Neural progenitor cell (in vitro differentiated cells): Measurements from ENCODE around the gene PPIA. TPM values are rescaled to one million over a fixed set of nuclear protein-coding genes. Genes with fewer than 3 reads are reported as not detected.

Source experiments
- DNase-seq: peaks from one replicate; pipeline ENCODE4 v3.0.0-alpha.2; 2016; ENCODE audit warnings: low spot score
- H2AFZ ChIP-seq: fragments of 200-600 bp; sonication (generic); replicated peaks from 2 replicates; pipeline ENCODE4 v1.6.1; 2016; ENCODE audit warnings: antibody characterized with exemption
- H3F3A ChIP-seq: fragments of 200-600 bp; sonication (generic); 2 replicates; pipeline ENCODE4 v1.6.1; 2016; ENCODE audit warnings: antibody characterized with exemption, low read depth
- H3K27ac ChIP-seq: fragments of 200-600 bp; sonication (generic); 2 replicates; pipeline ENCODE4 v1.5.1; 2016; ENCODE audit warnings: mild to moderate bottlenecking
- H3K27me3 ChIP-seq: fragments of 200-600 bp; sonication (generic); 2 replicates; pipeline ENCODE4 v1.6.1; 2016; ENCODE audit warnings: mild to moderate bottlenecking, moderate library complexity
- H3K36me3 ChIP-seq: fragments of 200-600 bp; sonication (generic); 2 replicates; pipeline ENCODE4 v1.5.1; 2016
- H3K4me1 ChIP-seq: fragments of 200-600 bp; sonication (generic); 2 replicates; pipeline ENCODE4 v1.6.1; 2016; ENCODE audit warnings: mixed run types
- H3K4me2 ChIP-seq: fragments of 200-600 bp; sonication (generic); 2 replicates; pipeline ENCODE4 v1.6.1; 2016
- H3K4me3 ChIP-seq: fragments of 200-600 bp; sonication (generic); 2 replicates; pipeline ENCODE4 v1.5.1; 2016
- H3K79me2 ChIP-seq: fragments of 200-600 bp; sonication (generic); 2 replicates; pipeline ENCODE4 v1.6.1; 2016; ENCODE audit warnings: low read depth
- H3K9ac ChIP-seq: fragments of 200-600 bp; sonication (generic); 2 replicates; pipeline ENCODE4 v1.6.1; 2016
- H3K9me3 ChIP-seq: fragments of 200-600 bp; sonication (generic); 2 replicates; pipeline ENCODE4 v1.5.1; 2016; ENCODE audit warnings: low read depth
- H4K20me1 ChIP-seq: fragments of 200-600 bp; sonication (generic); 2 replicates; pipeline ENCODE4 v1.6.1; 2016; ENCODE audit warnings: low read depth
- H3K27ac Mint-ChIP-seq: 3 replicates; pipeline ENCODE4 v1.8.0; 2021; ENCODE audit warnings: mixed read lengths
- H3K27me3 Mint-ChIP-seq: 2 replicates; pipeline ENCODE4 v1.8.0; 2022; ENCODE audit warnings: low read depth, mild to moderate bottlenecking, inconsistent platforms, moderate library complexity, mixed read lengths; ENCODE audit not compliant: insufficient read depth
- H3K36me3 Mint-ChIP-seq: 3 replicates; pipeline ENCODE4 v1.8.0; 2021; ENCODE audit warnings: mixed read lengths
- H3K4me1 Mint-ChIP-seq: 3 replicates; pipeline ENCODE4 v1.8.0; 2021; ENCODE audit warnings: mixed read lengths
- H3K4me3 Mint-ChIP-seq: 3 replicates; pipeline ENCODE4 v1.8.0; 2021; ENCODE audit warnings: mild to moderate bottlenecking, moderate library complexity, mixed read lengths
- H3K9me3 Mint-ChIP-seq: 3 replicates; pipeline ENCODE4 v1.8.0; 2020; ENCODE audit warnings: mixed read lengths
- EZH2 ChIP-seq: fragments of 200-600 bp; sonication (generic); IDR thresholded peaks from 2 replicates; pipeline ENCODE4 v1.6.1; 2017; ENCODE audit warnings: antibody characterized with exemption, mild to moderate bottlenecking, moderate library complexity
- EZH2phosphoT487 ChIP-seq: fragments of 200-600 bp; sonication (generic); IDR thresholded peaks from 2 replicates; pipeline ENCODE4 v1.6.1; 2017; ENCODE audit warnings: antibody characterized with exemption
- total RNA-seq: library from RNA; depleted of rRNA; stranded (reverse); fragments of >200 nt; gene quantifications from 2 replicates; pipeline ENCODE4 v1.2.3, GENCODE V29; 2015; ENCODE audit warnings: low replicate concordance
- TF ChIP-seq, protein P1 (sequence below): fragments of 200-600 bp; sonication (generic); IDR thresholded peaks from 2 replicates; pipeline ENCODE4 v1.5.1; 2017; ENCODE audit warnings: antibody characterized with exemption, mild to moderate bottlenecking

The PPIA gene
- total RNA-seq, 1 donor from 2014 or later: 2,932 TPM

- H3K9me3 Mint-ChIP-seq: no peaks in the 10 kb centered on the region
- H3K27me3 ChIP-seq: no peaks in the 10 kb centered on the region
- H3K27ac Mint-ChIP-seq: no peak overlapping the region
- no peak overlapping the region for H3K9ac ChIP-seq
- H3K27ac ChIP-seq: no peak overlapping the region
- no peaks in the 10 kb centered on the region for H3K27me3 Mint-ChIP-seq
- peaks cover 3% of the 10 kb centered on the region for H3K36me3 Mint-ChIP-seq
- H2AFZ ChIP-seq: no peak overlapping the region
- TF ChIP-seq EZH2phosphoT487 (no peak), EZH2 (no peak)
- TF ChIP-seq, protein P1, sequence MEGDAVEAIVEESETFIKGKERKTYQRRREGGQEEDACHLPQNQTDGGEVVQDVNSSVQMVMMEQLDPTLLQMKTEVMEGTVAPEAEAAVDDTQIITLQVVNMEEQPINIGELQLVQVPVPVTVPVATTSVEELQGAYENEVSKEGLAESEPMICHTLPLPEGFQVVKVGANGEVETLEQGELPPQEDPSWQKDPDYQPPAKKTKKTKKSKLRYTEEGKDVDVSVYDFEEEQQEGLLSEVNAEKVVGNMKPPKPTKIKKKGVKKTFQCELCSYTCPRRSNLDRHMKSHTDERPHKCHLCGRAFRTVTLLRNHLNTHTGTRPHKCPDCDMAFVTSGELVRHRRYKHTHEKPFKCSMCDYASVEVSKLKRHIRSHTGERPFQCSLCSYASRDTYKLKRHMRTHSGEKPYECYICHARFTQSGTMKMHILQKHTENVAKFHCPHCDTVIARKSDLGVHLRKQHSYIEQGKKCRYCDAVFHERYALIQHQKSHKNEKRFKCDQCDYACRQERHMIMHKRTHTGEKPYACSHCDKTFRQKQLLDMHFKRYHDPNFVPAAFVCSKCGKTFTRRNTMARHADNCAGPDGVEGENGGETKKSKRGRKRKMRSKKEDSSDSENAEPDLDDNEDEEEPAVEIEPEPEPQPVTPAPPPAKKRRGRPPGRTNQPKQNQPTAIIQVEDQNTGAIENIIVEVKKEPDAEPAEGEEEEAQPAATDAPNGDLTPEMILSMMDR: no peak
- H3K9me3 ChIP-seq: no peaks in the 10 kb centered on the region
- no peaks in the 10 kb centered on the region for H3K4me1 Mint-ChIP-seq
- peaks cover 14% of the 10 kb centered on the region for H4K20me1 ChIP-seq
- no peak overlapping the region for H3K4me2 ChIP-seq
- no peak overlapping the region for H3K4me3 ChIP-seq
- no peak overlapping the region for H3K4me3 Mint-ChIP-seq
- H3K4me1 ChIP-seq: no peaks in the 10 kb centered on the region
- no peak for DNase-seq
- H3K36me3 ChIP-seq: no peaks in the 10 kb centered on the region
- H3K79me2 ChIP-seq: peaks cover 34% of the 10 kb centered on the region
- H3F3A ChIP-seq: no peaks in the 10 kb centered on the region
Observed at GRCh38 chr7:44756904-44757303, 39.6 kb upstream of the PPIA start.

GRCh38 chr7:44757311-44757710 lies 39.2 kb upstream of the PPIA start:
- peaks cover 14% of the 10 kb centered on the region for H4K20me1 ChIP-seq
- Mint-ChIP-seq H3K9me3 (no peaks in the 10 kb centered on the region), H3K27ac (no peak overlapping the region), H3K4me3 (no peak overlapping the region), H3K4me1 (no peaks in the 10 kb centered on the region), H3K36me3 (peaks cover 5% of the 10 kb centered on the region), H3K27me3 (no peaks in the 10 kb centered on the region)
- no peak overlapping the region for H3K4me3 ChIP-seq
- no peak overlapping the region for H3K9ac ChIP-seq
- H2AFZ ChIP-seq: no peak overlapping the region
- H3K79me2 ChIP-seq: peaks cover 30% of the 10 kb centered on the region
- H3K9me3 ChIP-seq: no peaks in the 10 kb centered on the region
- no peaks in the 10 kb centered on the region for H3K4me1 ChIP-seq
- H3K4me2 ChIP-seq: no peak overlapping the region
- no peaks in the 10 kb centered on the region for H3K27me3 ChIP-seq
- DNase-seq: no peak
- no peak overlapping the region for H3K27ac ChIP-seq
- H3F3A ChIP-seq: no peaks in the 10 kb centered on the region
- TF ChIP-seq, protein P1: no peak
- TF ChIP-seq EZH2: no peak
- no peak for TF ChIP-seq EZH2phosphoT487
- H3K36me3 ChIP-seq: no peaks in the 10 kb centered on the region

DNA sequence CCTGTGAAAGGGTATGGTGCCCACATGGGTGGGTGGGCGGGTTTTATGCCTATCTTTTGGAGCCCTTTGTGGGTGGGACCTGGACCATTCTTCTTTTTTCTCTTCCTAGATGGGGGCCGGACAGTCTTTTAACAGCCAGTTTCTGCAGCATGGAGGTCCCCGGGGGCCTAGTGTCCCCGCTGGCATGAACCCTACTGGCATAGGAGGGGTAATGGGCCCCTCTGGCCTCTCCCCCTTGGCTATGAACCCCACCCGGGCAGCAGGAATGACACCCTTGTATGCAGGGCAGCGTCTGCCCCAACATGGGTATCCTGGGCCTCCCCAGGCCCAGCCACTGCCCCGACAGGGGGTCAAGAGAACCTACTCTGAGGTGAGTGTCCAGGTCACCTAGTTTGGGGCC lies 38.7 kb upstream of the PPIA start:
- no peak for DNase-seq
- H3K36me3 ChIP-seq: no peaks in the 10 kb centered on the region
- no peak overlapping the region for H3K27ac ChIP-seq

More for the DNA sequence above, 38.7 kb upstream of the PPIA start:
- no peaks in the 10 kb centered on the region for H3F3A ChIP-seq
- H3K9me3 ChIP-seq: no peaks in the 10 kb centered on the region
- H3K4me3 ChIP-seq: no peak overlapping the region
- no peak overlapping the region for H3K9ac ChIP-seq
- H3K4me3 Mint-ChIP-seq: no peak overlapping the region
- H3K27me3 ChIP-seq: no peaks in the 10 kb centered on the region
- H2AFZ ChIP-seq: no peak overlapping the region
- peaks cover under 1% of the 10 kb centered on the region for H3K27me3 Mint-ChIP-seq
- no peak overlapping the region for H3K27ac Mint-ChIP-seq
- H3K4me1 Mint-ChIP-seq: no peaks in the 10 kb centered on the region
- H3K79me2 ChIP-seq: peaks cover 25% of the 10 kb centered on the region
- TF ChIP-seq, protein P1: no peak
- TF ChIP-seq EZH2phosphoT487 (no peak), EZH2 (no peak)
- H3K9me3 Mint-ChIP-seq: no peaks in the 10 kb centered on the region
- no peak overlapping the region for H3K4me2 ChIP-seq
- H3K4me1 ChIP-seq: no peaks in the 10 kb centered on the region
- peaks cover 4% of the 10 kb centered on the region for H3K36me3 Mint-ChIP-seq
- peaks cover 14% of the 10 kb centered on the region for H4K20me1 ChIP-seq
